Measurements from ENCODE around the gene GSTA2.
A peak's percentile ranks its signal among the peaks of the same experiment; 100 is the strongest.

The GSTA2 gene

DNA sequence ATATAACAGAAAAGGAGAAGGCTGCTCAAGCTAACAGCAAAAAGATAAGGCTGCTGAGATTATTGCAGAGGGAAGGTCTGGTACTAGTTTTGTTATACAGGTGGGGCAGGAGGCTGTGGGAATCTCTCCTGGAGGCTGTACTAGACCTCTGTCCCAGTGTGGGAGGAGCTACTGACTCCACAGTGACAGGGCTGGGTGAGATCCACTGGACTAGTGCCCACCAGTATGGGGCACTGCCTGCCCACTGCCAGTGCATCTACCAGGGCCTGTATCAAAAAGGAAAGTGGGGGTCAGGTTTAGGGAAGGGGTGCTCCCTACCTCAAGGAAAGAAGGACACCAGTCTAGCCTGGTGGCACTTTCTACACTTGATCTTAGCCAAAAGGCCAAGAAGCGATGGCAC is 30.1 kb downstream of the GSTA2 start:
- Histone ChIP-seq H3K27me3 (ENCODE audit: control insufficient read depth in 3 of 3, insufficient read depth in 3 of 3, low read depth in 1 of 3, low read length in 3 of 3) (peaks cover 0 to under 1% (median 0%) of the 10 kb centered on the region in 3 experiments), H3K79me1 (ENCODE audit: low read depth, low read length) (no peaks in the 10 kb centered on the region), H3K9me3 (replicated peaks in 1 of 2; ENCODE audit: control insufficient read depth in 2 of 2, insufficient read depth in 1 of 2, low read depth in 1 of 2, low read length in 2 of 2) (no peaks in the 10 kb centered on the region), H2BK5ac (ENCODE audit: low read length) (no peak overlapping the region), H3K4me1 (ENCODE audit: control insufficient read depth in 2 of 2, insufficient read depth in 1 of 2, low read depth in 1 of 2, low read length in 2 of 2) (peaks cover 0 to 9% of the 10 kb centered on the region in 2 donors), H3K9ac (ENCODE audit: low read depth, low read length, poor library complexity) (no peak overlapping the region), H2BK12ac (ENCODE audit: low read length) (no peak overlapping the region), H3K18ac (ENCODE audit: low read length) (no peak overlapping the region), H3K4me2 (ENCODE audit: insufficient read depth, low read length, poor library complexity, severe bottlenecking) (no peak overlapping the region), H4K8ac (ENCODE audit: low read depth, low read length) (no peak overlapping the region), H2AFZ (ENCODE audit: low read length) (no peak overlapping the region), H3K4ac (ENCODE audit: low read length) (no peak overlapping the region), H3K27ac (replicated peaks; ENCODE audit: low read length) (no peak overlapping the region), H4K91ac (ENCODE audit: low read depth, low read length, poor library complexity) (peak overlapping the region; percentile 33), H3K4me3 (ENCODE audit: low read length in 2 of 2) (no peak overlapping the region), H3K36me3 (replicated peaks in 1 of 2; ENCODE audit: control insufficient read depth in 2 of 2, insufficient read depth in 2 of 2, low read length in 2 of 2) (no peaks in the 10 kb centered on the region), H3K23ac (ENCODE audit: low read depth, low read length, poor library complexity) (no peak overlapping the region), H2BK120ac (ENCODE audit: low read depth, low read length) (no peak overlapping the region), H3K14ac (ENCODE audit: low read length) (no peak overlapping the region), H2AK5ac (ENCODE audit: low read depth, low read length) (no peak overlapping the region), H2BK15ac (ENCODE audit: low read length) (no peak overlapping the region)
- no CpG with 5 or more reads among the region's 1 CpG for WGBS, 2 donors (ENCODE audit: extremely low coverage in 2 of 2, insufficient read length in 2 of 2, insufficient replicate concordance in 1 of 2)
- DNase-seq (ENCODE audit: low spot score), result no peak

DNA sequence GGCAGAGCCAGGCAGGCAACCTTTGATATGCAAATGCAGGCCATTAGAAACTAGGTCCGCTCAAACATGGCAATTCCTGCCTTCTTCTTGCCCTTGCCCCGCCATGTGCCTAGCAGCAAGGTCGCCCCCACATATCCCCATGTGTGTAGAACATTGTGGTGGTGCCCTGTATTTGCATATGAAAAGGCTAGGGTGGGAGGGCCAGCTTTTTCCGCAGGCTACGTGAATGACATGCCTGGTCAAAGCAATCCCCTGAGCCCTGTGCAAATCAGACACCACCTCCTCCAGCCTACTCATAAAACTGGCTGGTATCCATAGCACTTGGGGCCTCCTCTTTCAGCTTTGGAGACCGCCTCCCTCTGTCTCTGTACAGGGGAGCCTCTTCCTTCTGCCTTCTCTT is 31.6 kb downstream of the GSTA2 start:
- no CpG with 5 or more reads among the region's 6 CpGs for WGBS, 2 donors (ENCODE audit: extremely low coverage in 2 of 2, insufficient read length in 2 of 2, insufficient replicate concordance in 1 of 2)

DNA sequence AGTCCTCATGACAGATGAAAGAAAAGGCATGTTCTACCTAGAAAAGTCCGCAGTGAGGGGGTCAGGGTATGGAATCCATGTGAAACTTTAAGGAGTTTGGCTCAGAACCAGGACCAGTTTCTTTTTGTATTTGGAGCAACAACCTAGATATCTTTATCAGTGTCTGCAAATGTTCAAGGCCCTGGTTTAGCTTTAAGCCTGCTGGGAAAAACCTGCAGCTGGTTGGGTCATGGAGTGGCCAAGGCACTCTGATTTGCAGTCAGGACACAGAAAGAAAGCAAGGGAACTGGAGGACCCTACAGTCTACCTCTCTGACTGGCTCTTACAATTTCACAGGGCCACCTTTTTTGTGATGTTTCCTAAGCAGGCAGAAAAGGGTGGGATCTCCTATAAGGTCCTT is 33.7 kb downstream of the GSTA2 start:
- DNase-seq (ENCODE audit: low spot score), result no peak

More for the DNA sequence above, 31.6 kb downstream of the GSTA2 start:
- no peak overlapping the region for H2BK12ac ChIP-seq (ENCODE audit: low read length)
- no peak overlapping the region for H2BK15ac ChIP-seq (ENCODE audit: low read length)
- no peaks in the 10 kb centered on the region for H3K9me3 ChIP-seq (replicated peaks in 1 of 2; ENCODE audit: control insufficient read depth in 2 of 2, insufficient read depth in 1 of 2, low read depth in 1 of 2, low read length in 2 of 2)
- peak overlapping the region; percentile 49 for H2AFZ ChIP-seq (ENCODE audit: low read length)
- no peak overlapping the region for H3K4me3 ChIP-seq (ENCODE audit: low read length in 2 of 2)
- no peak overlapping the region for H3K27ac ChIP-seq (replicated peaks; ENCODE audit: low read length)
- no peak overlapping the region for H3K9ac ChIP-seq (ENCODE audit: low read depth, low read length, poor library complexity)
- no peak overlapping the region for H3K4ac ChIP-seq (ENCODE audit: low read length)
- no peak overlapping the region for H4K8ac ChIP-seq (ENCODE audit: low read depth, low read length)
- no peak overlapping the region for H2BK120ac ChIP-seq (ENCODE audit: low read depth, low read length)
- H3K14ac ChIP-seq (ENCODE audit: low read length), result no peak overlapping the region
- H3K18ac ChIP-seq (ENCODE audit: low read length), result no peak overlapping the region
- no peak overlapping the region for H4K91ac ChIP-seq (ENCODE audit: low read depth, low read length, poor library complexity)
- no peak overlapping the region for H2AK5ac ChIP-seq (ENCODE audit: low read depth, low read length)
- H3K4me1 ChIP-seq (ENCODE audit: control insufficient read depth in 2 of 2, insufficient read depth in 1 of 2, low read depth in 1 of 2, low read length in 2 of 2), result peaks cover 0 to 9% of the 10 kb centered on the region in 2 donors
- no peaks in the 10 kb centered on the region for H3K36me3 ChIP-seq (replicated peaks in 1 of 2; ENCODE audit: control insufficient read depth in 2 of 2, insufficient read depth in 2 of 2, low read length in 2 of 2)
- no peak overlapping the region for H2BK5ac ChIP-seq (ENCODE audit: low read length)
- no peaks in the 10 kb centered on the region for H3K79me1 ChIP-seq (ENCODE audit: low read depth, low read length)
- H3K27me3 ChIP-seq (ENCODE audit: control insufficient read depth in 3 of 3, insufficient read depth in 3 of 3, low read depth in 1 of 3, low read length in 3 of 3), result no peaks in the 10 kb centered on the region
- no peak for DNase-seq (ENCODE audit: low spot score)
- H3K4me2 ChIP-seq (ENCODE audit: insufficient read depth, low read length, poor library complexity, severe bottlenecking), result no peak overlapping the region
- H3K23ac ChIP-seq (ENCODE audit: low read depth, low read length, poor library complexity), result no peak overlapping the region

DNA sequence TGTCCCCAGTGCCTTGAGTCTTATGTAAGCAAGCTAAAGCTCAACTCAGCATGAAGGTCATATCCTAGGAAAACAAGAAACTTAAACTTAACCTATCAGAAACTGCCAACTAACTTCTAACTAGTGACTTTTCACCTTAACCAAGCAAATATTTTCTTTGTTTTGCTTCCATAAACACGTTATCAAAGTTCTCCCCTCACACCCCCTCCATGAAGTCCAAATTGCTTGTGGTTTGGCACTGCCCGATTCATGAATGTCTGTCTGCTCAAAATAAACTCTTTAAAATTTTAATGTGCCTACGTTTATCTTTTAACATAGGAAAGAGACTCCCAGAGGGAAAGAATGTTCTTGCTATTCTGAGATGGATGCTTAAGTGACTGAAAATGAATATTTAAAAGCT is 34.9 kb downstream of the GSTA2 start:
- Histone ChIP-seq H4K91ac (ENCODE audit: low read depth, low read length, poor library complexity) (no peak overlapping the region), H2BK5ac (ENCODE audit: low read length) (no peak overlapping the region), H3K4me2 (ENCODE audit: insufficient read depth, low read length, poor library complexity, severe bottlenecking) (no peak overlapping the region), H3K4me1 (ENCODE audit: control insufficient read depth in 2 of 2, insufficient read depth in 1 of 2, low read depth in 1 of 2, low read length in 2 of 2) (peaks cover 3 to 9% of the 10 kb centered on the region in 2 donors), H2BK12ac (ENCODE audit: low read length) (no peak overlapping the region), H3K79me1 (ENCODE audit: low read depth, low read length) (no peaks in the 10 kb centered on the region), H2AFZ (ENCODE audit: low read length) (no peak overlapping the region), H3K9me3 (replicated peaks in 1 of 2; ENCODE audit: control insufficient read depth in 2 of 2, insufficient read depth in 1 of 2, low read depth in 1 of 2, low read length in 2 of 2) (no peaks in the 10 kb centered on the region), H2AK5ac (ENCODE audit: low read depth, low read length) (no peak overlapping the region), H3K4me3 (ENCODE audit: low read length in 2 of 2) (no peak overlapping the region), H2BK120ac (ENCODE audit: low read depth, low read length) (no peak overlapping the region), H3K14ac (ENCODE audit: low read length) (no peak overlapping the region), H3K4ac (ENCODE audit: low read length) (no peak overlapping the region), H3K27me3 (ENCODE audit: control insufficient read depth in 3 of 3, insufficient read depth in 3 of 3, low read depth in 1 of 3, low read length in 3 of 3) (no peaks in the 10 kb centered on the region), H2BK15ac (ENCODE audit: low read length) (no peak overlapping the region), H3K27ac (replicated peaks; ENCODE audit: low read length) (no peak overlapping the region), H3K9ac (ENCODE audit: low read depth, low read length, poor library complexity) (no peak overlapping the region), H3K23ac (ENCODE audit: low read depth, low read length, poor library complexity) (no peak overlapping the region), H3K36me3 (replicated peaks in 1 of 2; ENCODE audit: control insufficient read depth in 2 of 2, insufficient read depth in 2 of 2, low read length in 2 of 2) (no peaks in the 10 kb centered on the region), H3K18ac (ENCODE audit: low read length) (no peak overlapping the region), H4K8ac (ENCODE audit: low read depth, low read length) (no peak overlapping the region)
- no peak for DNase-seq (ENCODE audit: low spot score)
- no CpG with 5 or more reads among the region's 3 CpGs for WGBS, 2 donors (ENCODE audit: extremely low coverage in 2 of 2, insufficient read length in 2 of 2, insufficient replicate concordance in 1 of 2)

More for the DNA sequence above, 33.7 kb downstream of the GSTA2 start:
- no peaks in the 10 kb centered on the region for H3K79me1 ChIP-seq (ENCODE audit: low read depth, low read length)
- H2BK5ac ChIP-seq (ENCODE audit: low read length), result no peak overlapping the region
- no peaks in the 10 kb centered on the region for H3K9me3 ChIP-seq (replicated peaks in 1 of 2; ENCODE audit: control insufficient read depth in 2 of 2, insufficient read depth in 1 of 2, low read depth in 1 of 2, low read length in 2 of 2)
- no peak overlapping the region for H3K4me2 ChIP-seq (ENCODE audit: insufficient read depth, low read length, poor library complexity, severe bottlenecking)
- H3K14ac ChIP-seq (ENCODE audit: low read length), result no peak overlapping the region
- H3K27ac ChIP-seq (replicated peaks; ENCODE audit: low read length), result no peak overlapping the region
- H3K4ac ChIP-seq (ENCODE audit: low read length), result no peak overlapping the region
- no peak overlapping the region for H2BK15ac ChIP-seq (ENCODE audit: low read length)
- H3K36me3 ChIP-seq (replicated peaks in 1 of 2; ENCODE audit: control insufficient read depth in 2 of 2, insufficient read depth in 2 of 2, low read length in 2 of 2), result no peaks in the 10 kb centered on the region
- no peak overlapping the region for H3K23ac ChIP-seq (ENCODE audit: low read depth, low read length, poor library complexity)
- no peak overlapping the region for H3K4me3 ChIP-seq (ENCODE audit: low read length in 2 of 2)
- no peak overlapping the region for H2BK120ac ChIP-seq (ENCODE audit: low read depth, low read length)
- H2BK12ac ChIP-seq (ENCODE audit: low read length), result no peak overlapping the region
- WGBS, 2 donors (ENCODE audit: extremely low coverage in 2 of 2, insufficient read length in 2 of 2, insufficient replicate concordance in 1 of 2), result no CpG with 5 or more reads among the region's 1 CpG
- peaks cover 3 to 9% of the 10 kb centered on the region in 2 donors for H3K4me1 ChIP-seq (ENCODE audit: control insufficient read depth in 2 of 2, insufficient read depth in 1 of 2, low read depth in 1 of 2, low read length in 2 of 2)
- no peak overlapping the region for H2AFZ ChIP-seq (ENCODE audit: low read length)
- no peak overlapping the region for H3K18ac ChIP-seq (ENCODE audit: low read length)
- no peak overlapping the region for H3K9ac ChIP-seq (ENCODE audit: low read depth, low read length, poor library complexity)
- no peak overlapping the region for H4K91ac ChIP-seq (ENCODE audit: low read depth, low read length, poor library complexity)
- H4K8ac ChIP-seq (ENCODE audit: low read depth, low read length), result no peak overlapping the region
- H3K27me3 ChIP-seq (ENCODE audit: control insufficient read depth in 3 of 3, insufficient read depth in 3 of 3, low read depth in 1 of 3, low read length in 3 of 3), result no peaks in the 10 kb centered on the region
- H2AK5ac ChIP-seq (ENCODE audit: low read depth, low read length), result no peak overlapping the region

Data from neuronal stem cell (in vitro differentiated cells).